ENCODE results near the gene EYS. TPM values are rescaled to one million over a fixed set of nuclear protein-coding genes. Genes with fewer than 3 reads are reported as not detected.
"Not testable (repeated sequence)": the region's sequence is repeated elsewhere in the genome, so short reads cannot be mapped to it uniquely, and the experiment has no call there.

Gene EYS
- total and polyA plus RNA-seq, 5 donors from 2014 or later, result 0.03 to 0.09 (median 0.05) TPM; not detected in 1

DNA sequence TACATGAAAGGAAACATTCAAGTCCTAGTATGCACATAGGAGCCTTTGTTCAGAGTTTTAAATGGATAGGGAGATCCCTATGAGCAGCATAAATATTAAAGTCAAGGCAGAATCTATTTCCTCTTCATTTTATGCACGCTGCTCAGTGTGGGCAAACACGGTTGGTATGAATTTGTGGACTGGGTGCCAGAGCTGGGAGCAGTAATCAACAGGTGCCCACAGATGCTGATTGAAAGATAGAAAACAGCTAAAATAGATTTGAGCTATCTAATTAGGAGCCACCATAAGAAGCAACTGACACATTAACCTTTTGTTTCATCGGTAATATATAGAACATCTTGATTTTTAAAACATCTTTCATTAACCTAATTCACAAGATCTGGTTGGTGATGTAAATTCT is 175.5 kb downstream of the EYS start:
- Histone ChIP-seq H3K4me3 (ENCODE audit: low read depth, low read length) (no peak overlapping the region), H3K4me1 (ENCODE audit: control insufficient read depth, insufficient read depth, low read length, poor library complexity, severe bottlenecking) (no peaks in the 10 kb centered on the region), H3K9me3 (ENCODE audit: control insufficient read depth in 2 of 2, low read length in 2 of 2) (peaks cover 0 to 4% of the 10 kb centered on the region in 2 experiments), H3K36me3 (ENCODE audit: control insufficient read depth, insufficient read depth, low read length) (no peaks in the 10 kb centered on the region), H3K27me3 (ENCODE audit: control insufficient read depth, insufficient read depth, low read length) (no peaks in the 10 kb centered on the region), H3K27ac (ENCODE audit: insufficient read depth, low read length, poor library complexity, severe bottlenecking) (no peak overlapping the region)
- Mint-ChIP-seq H3K27me3 (no peaks in the 10 kb centered on the region), H3K27ac (no peak overlapping the region), H3K4me1 (no peaks in the 10 kb centered on the region), H3K36me3 (no peaks in the 10 kb centered on the region), H3K9me3 (peaks cover 0 to 28% (median 8%) of the 10 kb centered on the region in 7 donors), H3K4me3 (no peak overlapping the region)
- no peak for ATAC-seq (ENCODE audit: low read depth in 2 of 2)
- no peak for DNase-seq

DNA sequence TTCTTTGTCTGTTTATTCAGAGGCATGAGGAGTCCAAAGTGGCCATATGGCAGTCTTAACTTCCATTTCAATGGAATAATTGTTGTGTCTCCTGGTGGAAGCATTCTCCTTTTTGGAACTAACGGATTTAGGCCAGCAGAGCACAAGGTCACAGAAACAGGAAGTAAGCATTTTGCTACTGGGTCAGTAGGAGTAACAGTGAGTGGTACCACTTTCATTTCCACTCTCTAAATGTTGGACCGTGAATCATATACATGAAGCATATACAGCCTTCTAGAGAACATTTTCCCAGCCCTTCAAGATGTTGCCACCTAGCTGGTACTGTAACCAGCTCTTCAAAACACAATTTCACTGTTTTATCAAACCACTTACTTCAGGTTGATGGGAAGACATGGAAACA is 182.8 kb downstream of the EYS start:
- no peaks in the 10 kb centered on the region for H3K36me3 ChIP-seq (ENCODE audit: control insufficient read depth, insufficient read depth, low read length)
- H3K9me3 ChIP-seq (ENCODE audit: control insufficient read depth in 2 of 2, low read length in 2 of 2), result peaks cover 0 to 2% of the 10 kb centered on the region in 2 experiments
- DNase-seq (no peak), ATAC-seq (ENCODE audit: low read depth in 2 of 2) (no peak)
- Mint-ChIP-seq H3K36me3 (no peaks in the 10 kb centered on the region), H3K4me3 (no peak overlapping the region), H3K9me3 (peaks cover 0 to 28% (median 6%) of the 10 kb centered on the region in 7 donors), H3K4me1 (no peaks in the 10 kb centered on the region), H3K27me3 (no peaks in the 10 kb centered on the region), H3K27ac (no peak overlapping the region)
- no peaks in the 10 kb centered on the region for H3K27me3 ChIP-seq (ENCODE audit: control insufficient read depth, insufficient read depth, low read length)
- no peaks in the 10 kb centered on the region for H3K4me1 ChIP-seq (ENCODE audit: control insufficient read depth, insufficient read depth, low read length, poor library complexity, severe bottlenecking)
- no peak overlapping the region for H3K4me3 ChIP-seq (ENCODE audit: low read depth, low read length)
- no peak overlapping the region for H3K27ac ChIP-seq (ENCODE audit: insufficient read depth, low read length, poor library complexity, severe bottlenecking)

DNA sequence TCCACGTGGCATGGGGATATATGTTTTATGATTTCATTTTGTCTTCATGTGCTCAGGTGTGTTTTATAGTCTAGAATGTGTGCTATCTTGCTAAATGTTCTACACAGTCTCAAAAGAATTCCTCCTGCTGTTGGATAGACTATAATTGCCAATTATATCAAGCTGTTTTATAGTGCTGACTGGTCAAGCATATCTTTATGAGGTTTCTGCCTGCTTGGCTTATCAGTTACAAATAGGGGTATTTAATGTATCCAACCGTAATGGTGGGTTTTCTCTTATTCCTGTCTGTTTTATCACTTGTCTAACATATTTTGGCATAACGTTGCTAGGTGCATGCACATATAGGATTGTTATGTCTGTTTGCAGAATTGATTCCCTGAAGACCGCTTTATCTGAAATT is 201.3 kb downstream of the EYS start:
- no peak for DNase-seq
- Histone ChIP-seq H3K9me3 (ENCODE audit: control insufficient read depth in 2 of 2, low read length in 2 of 2) (peaks cover 0 to 4% of the 10 kb centered on the region in 2 experiments), H3K4me3 (ENCODE audit: low read depth, low read length) (no peak overlapping the region), H3K36me3 (ENCODE audit: control insufficient read depth, insufficient read depth, low read length) (no peaks in the 10 kb centered on the region), H3K27me3 (ENCODE audit: control insufficient read depth, insufficient read depth, low read length) (no peaks in the 10 kb centered on the region), H3K4me1 (ENCODE audit: control insufficient read depth, insufficient read depth, low read length, poor library complexity, severe bottlenecking) (no peaks in the 10 kb centered on the region), H3K27ac (ENCODE audit: insufficient read depth, low read length, poor library complexity, severe bottlenecking) (no peak overlapping the region)
- peaks cover 0 to 10% (median 2%) of the 10 kb centered on the region in 7 donors for H3K9me3 Mint-ChIP-seq
- no peak overlapping the region for H3K4me3 Mint-ChIP-seq
- H3K36me3 Mint-ChIP-seq, result no peaks in the 10 kb centered on the region
- H3K27me3 Mint-ChIP-seq, result no peaks in the 10 kb centered on the region
- ATAC-seq (ENCODE audit: low read depth in 2 of 2), result no peak
- H3K27ac Mint-ChIP-seq, result no peak overlapping the region
- no peaks in the 10 kb centered on the region for H3K4me1 Mint-ChIP-seq

DNA sequence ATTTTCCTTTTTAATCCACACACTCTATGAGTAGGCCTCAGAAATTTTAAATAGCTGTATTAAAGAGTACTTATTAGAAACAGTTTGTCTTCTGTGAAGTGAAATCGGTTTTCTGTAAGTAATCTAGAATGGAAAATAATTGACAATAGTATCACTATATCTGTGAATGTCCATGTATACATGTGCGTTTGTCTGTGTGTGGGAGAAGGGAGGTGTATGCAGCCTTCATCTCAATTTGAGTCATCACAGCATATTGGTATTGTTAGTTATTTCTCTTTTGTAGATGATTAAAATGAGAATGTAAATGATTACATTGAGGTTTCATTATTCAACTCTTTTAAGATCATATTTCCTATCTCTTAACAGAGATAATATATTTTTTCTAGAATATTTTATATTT is 206.0 kb downstream of the EYS start:
- no peaks in the 10 kb centered on the region for H3K4me1 ChIP-seq (ENCODE audit: control insufficient read depth, insufficient read depth, low read length, poor library complexity, severe bottlenecking)
- DNase-seq (no peak), ATAC-seq (ENCODE audit: low read depth in 2 of 2) (no peak)
- no peaks in the 10 kb centered on the region for H3K27me3 ChIP-seq (ENCODE audit: control insufficient read depth, insufficient read depth, low read length)
- H3K27ac ChIP-seq (ENCODE audit: insufficient read depth, low read length, poor library complexity, severe bottlenecking), result no peak overlapping the region
- no peak overlapping the region for H3K27ac Mint-ChIP-seq
- no peaks in the 10 kb centered on the region for H3K36me3 ChIP-seq (ENCODE audit: control insufficient read depth, insufficient read depth, low read length)
- H3K36me3 Mint-ChIP-seq, result no peaks in the 10 kb centered on the region
- peaks cover 0 to 18% (median 4%) of the 10 kb centered on the region in 7 donors for H3K9me3 Mint-ChIP-seq
- H3K27me3 Mint-ChIP-seq, result no peaks in the 10 kb centered on the region
- no peaks in the 10 kb centered on the region for H3K9me3 ChIP-seq (ENCODE audit: control insufficient read depth in 2 of 2, low read length in 2 of 2)
- no peaks in the 10 kb centered on the region for H3K4me1 Mint-ChIP-seq
- H3K4me3 Mint-ChIP-seq, result no peak overlapping the region
- no peak overlapping the region for H3K4me3 ChIP-seq (ENCODE audit: low read depth, low read length)

DNA sequence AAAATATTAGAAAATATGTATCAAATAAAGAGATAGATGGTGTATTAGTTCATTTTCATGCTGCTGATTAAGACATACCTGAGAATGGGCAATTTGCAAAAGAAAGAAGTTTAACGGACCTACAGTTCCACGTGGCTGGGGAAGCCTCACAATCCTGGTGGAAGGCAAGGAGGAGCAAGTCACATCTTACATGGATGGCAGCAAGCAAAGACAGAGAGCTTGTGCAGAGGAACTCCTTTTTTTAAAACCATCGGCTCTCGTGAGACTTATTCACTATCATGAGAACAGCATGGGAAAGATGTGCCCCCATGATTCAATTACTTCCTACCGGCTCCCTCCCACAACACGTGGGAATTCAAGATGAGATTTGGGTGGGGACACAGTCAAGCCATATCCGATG is 223.4 kb downstream of the EYS start:
- H3K4me3 Mint-ChIP-seq; H3K27me3 Mint-ChIP-seq; H3K36me3 Mint-ChIP-seq; H3K4me3 ChIP-seq (ENCODE audit: low read depth, low read length); ATAC-seq (ENCODE audit: low read depth in 2 of 2); H3K9me3 ChIP-seq (ENCODE audit: control insufficient read depth in 2 of 2, low read length in 2 of 2); H3K27ac Mint-ChIP-seq; H3K4me1 Mint-ChIP-seq; DNase-seq; H3K27me3 ChIP-seq (ENCODE audit: control insufficient read depth, insufficient read depth, low read length); H3K4me1 ChIP-seq (ENCODE audit: control insufficient read depth, insufficient read depth, low read length, poor library complexity, severe bottlenecking); H3K27ac ChIP-seq (ENCODE audit: insufficient read depth, low read length, poor library complexity, severe bottlenecking); H3K36me3 ChIP-seq (ENCODE audit: control insufficient read depth, insufficient read depth, low read length): not testable (repeated sequence)
- H3K9me3 Mint-ChIP-seq, result peaks cover 0 to 15% (median 5%) of the 10 kb centered on the region in 7 donors

DNA sequence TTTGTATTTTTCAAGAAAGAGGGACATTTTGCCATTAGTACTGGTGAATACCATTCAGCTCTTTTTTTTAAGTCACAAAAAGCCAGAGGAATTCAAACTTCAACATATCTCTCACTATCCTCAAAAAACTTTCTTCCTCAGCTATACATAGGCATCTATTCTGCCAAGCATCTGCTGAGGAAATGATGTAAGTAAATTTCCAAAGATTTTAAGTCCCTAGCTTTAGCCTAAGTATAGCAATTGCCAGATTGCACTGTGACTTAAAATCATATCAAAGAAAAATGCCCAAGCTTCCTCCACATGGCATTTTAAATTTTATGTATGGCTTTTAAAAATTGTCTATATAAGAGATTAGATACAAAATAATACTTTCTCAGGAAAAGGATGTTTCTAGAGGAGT is 237.4 kb downstream of the EYS start:
- Histone ChIP-seq H3K27ac (ENCODE audit: insufficient read depth, low read length, poor library complexity, severe bottlenecking) (no peak overlapping the region), H3K36me3 (ENCODE audit: control insufficient read depth, insufficient read depth, low read length) (no peaks in the 10 kb centered on the region), H3K9me3 (ENCODE audit: control insufficient read depth in 2 of 2, low read length in 2 of 2) (peaks cover 0 to 3% of the 10 kb centered on the region in 2 experiments), H3K4me3 (ENCODE audit: low read depth, low read length) (no peak overlapping the region), H3K4me1 (ENCODE audit: control insufficient read depth, insufficient read depth, low read length, poor library complexity, severe bottlenecking) (no peaks in the 10 kb centered on the region), H3K27me3 (ENCODE audit: control insufficient read depth, insufficient read depth, low read length) (no peaks in the 10 kb centered on the region)
- no peak for ATAC-seq (ENCODE audit: low read depth in 2 of 2)
- H3K4me3 Mint-ChIP-seq, result no peak overlapping the region
- no peak overlapping the region for H3K27ac Mint-ChIP-seq
- no peak for DNase-seq
- H3K9me3 Mint-ChIP-seq, result peaks cover under 1 to 16% (median 5%) of the 10 kb centered on the region in 7 donors
- H3K36me3 Mint-ChIP-seq, result no peaks in the 10 kb centered on the region
- H3K27me3 Mint-ChIP-seq, result no peaks in the 10 kb centered on the region
- no peaks in the 10 kb centered on the region for H3K4me1 Mint-ChIP-seq

DNA sequence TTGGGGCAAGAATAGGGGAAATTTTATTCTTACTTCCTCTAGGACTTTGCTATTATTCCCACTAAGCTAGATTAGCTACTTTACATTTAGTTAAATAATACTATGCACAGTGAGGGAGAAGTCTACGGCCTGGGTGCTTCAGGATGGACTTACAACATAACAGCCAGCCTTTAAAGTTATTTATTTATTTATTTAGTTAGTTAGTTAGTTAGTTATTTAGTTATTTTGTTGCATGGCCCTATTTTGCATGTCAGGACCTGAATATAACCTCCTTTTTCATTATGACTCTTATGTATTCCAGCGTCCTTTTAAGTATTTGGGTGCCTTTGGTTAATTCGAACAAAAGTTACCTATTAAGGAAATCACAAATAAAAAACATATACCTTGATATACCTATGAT is 238.7 kb downstream of the EYS start:
- H3K9me3 ChIP-seq (ENCODE audit: control insufficient read depth in 2 of 2, low read length in 2 of 2), result peaks cover 0 to 3% of the 10 kb centered on the region in 2 experiments
- no peaks in the 10 kb centered on the region for H3K36me3 Mint-ChIP-seq

DNA sequence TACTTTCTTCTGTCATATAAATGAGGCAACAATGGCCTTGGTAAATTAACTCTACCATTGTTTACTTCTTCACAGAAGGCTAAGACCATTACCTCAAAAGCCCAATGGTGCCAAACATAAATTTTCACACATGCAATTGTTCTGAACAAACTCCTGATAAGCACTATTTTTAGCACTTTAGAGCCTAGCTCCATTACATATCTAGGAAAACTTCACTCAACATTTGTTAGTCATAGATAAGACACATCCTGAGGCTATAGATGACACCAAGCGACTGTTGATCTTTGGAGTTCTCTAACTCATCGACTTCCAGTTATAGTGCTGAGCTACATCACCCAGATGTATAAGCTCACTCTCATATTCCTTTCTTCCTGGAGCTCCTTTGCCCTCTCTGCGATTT is 245.9 kb downstream of the EYS start:
- Mint-ChIP-seq H3K27ac (no peak overlapping the region), H3K4me1 (no peaks in the 10 kb centered on the region), H3K36me3 (no peaks in the 10 kb centered on the region), H3K4me3 (no peak overlapping the region), H3K9me3 (peaks cover 0 to 23% (median 7%) of the 10 kb centered on the region in 7 donors), H3K27me3 (no peaks in the 10 kb centered on the region)
- no peaks in the 10 kb centered on the region for H3K27me3 ChIP-seq (ENCODE audit: control insufficient read depth, insufficient read depth, low read length)
- peaks cover 0 to 8% of the 10 kb centered on the region in 2 experiments for H3K9me3 ChIP-seq (ENCODE audit: control insufficient read depth in 2 of 2, low read length in 2 of 2)
- no peaks in the 10 kb centered on the region for H3K36me3 ChIP-seq (ENCODE audit: control insufficient read depth, insufficient read depth, low read length)
- no peak overlapping the region for H3K4me3 ChIP-seq (ENCODE audit: low read depth, low read length)
- no peaks in the 10 kb centered on the region for H3K4me1 ChIP-seq (ENCODE audit: control insufficient read depth, insufficient read depth, low read length, poor library complexity, severe bottlenecking)
- ATAC-seq (ENCODE audit: low read depth in 2 of 2), result no peak
- no peak overlapping the region for H3K27ac ChIP-seq (ENCODE audit: insufficient read depth, low read length, poor library complexity, severe bottlenecking)
- DNase-seq, result no peak

More for the DNA sequence above, 238.7 kb downstream of the EYS start:
- Mint-ChIP-seq H3K27ac (no peak overlapping the region), H3K9me3 (peaks cover 1 to 16% (median 5%) of the 10 kb centered on the region in 7 donors), H3K4me3 (no peak overlapping the region), H3K27me3 (no peaks in the 10 kb centered on the region), H3K4me1 (no peaks in the 10 kb centered on the region)
- DNase-seq (no peak), ATAC-seq (ENCODE audit: low read depth in 2 of 2) (no peak)
- Histone ChIP-seq H3K27me3 (ENCODE audit: control insufficient read depth, insufficient read depth, low read length) (no peaks in the 10 kb centered on the region), H3K36me3 (ENCODE audit: control insufficient read depth, insufficient read depth, low read length) (no peaks in the 10 kb centered on the region), H3K27ac (ENCODE audit: insufficient read depth, low read length, poor library complexity, severe bottlenecking) (no peak overlapping the region), H3K4me3 (ENCODE audit: low read depth, low read length) (no peak overlapping the region), H3K4me1 (ENCODE audit: control insufficient read depth, insufficient read depth, low read length, poor library complexity, severe bottlenecking) (no peaks in the 10 kb centered on the region)
